GM19372 (cell line): Measurements from ENCODE around the gene POU4F3.

ENCODE experiments used
- ATAC-seq: cut with Tn5 transposase; IDR thresholded peaks from one replicate; pipeline ENCODE4 v1.9.1; 2021; ENCODE audit warnings: mild to moderate bottlenecking, low read depth, moderate library complexity; ENCODE audit not compliant: unreplicated experiment

The POU4F3 gene

GRCh38 chr5:146339715-146340259, 1.1 kb downstream of the POU4F3 start:
- no peak for ATAC-seq

- no peak for ATAC-seq
These were observed 1.8 kb downstream of the POU4F3 start for GRCh38 chr5:146340260-146341081.

DNA sequence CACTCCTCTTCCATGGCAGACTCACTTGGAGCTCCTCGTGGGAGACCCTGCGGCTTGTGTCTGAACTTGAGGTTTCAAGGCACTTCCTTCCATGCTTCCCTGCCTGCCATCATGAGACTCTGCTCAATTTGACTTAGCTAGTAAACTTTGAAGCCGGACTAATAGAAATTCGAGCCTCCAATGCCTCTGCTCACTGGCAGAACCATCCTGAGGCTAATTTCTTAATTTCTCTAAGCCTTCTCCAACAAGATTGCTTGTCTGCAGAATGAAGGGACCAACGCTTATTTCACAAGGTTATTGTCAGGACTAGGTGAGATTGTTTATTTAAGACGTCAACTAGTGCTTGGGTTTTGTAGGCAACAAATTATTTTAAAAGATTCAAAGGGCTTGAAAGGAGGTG, 3.2 kb downstream of the POU4F3 start:
- no peak for ATAC-seq

DNA sequence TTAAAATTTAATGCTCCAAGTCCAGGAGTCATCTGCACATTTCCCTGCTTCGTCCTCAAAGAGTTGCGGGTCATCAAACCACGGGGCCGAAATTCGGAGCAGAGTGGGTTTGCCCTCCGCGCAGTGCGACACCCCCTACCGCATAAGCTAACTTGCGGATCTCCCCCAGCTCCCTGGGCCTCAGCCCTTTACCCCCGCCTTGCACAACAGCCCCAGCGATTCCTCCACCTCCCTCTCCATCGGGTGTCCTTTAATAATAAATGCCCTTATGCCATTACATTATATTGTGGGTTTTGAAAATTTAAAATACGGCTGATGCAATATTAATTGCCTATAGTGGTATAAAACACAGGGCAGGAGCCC, 3.9 kb downstream of the POU4F3 start:
- no peak for ATAC-seq

GRCh38 chr5:146342882-146343865, 4.5 kb downstream of the POU4F3 start:
- ATAC-seq: no peak

DNA sequence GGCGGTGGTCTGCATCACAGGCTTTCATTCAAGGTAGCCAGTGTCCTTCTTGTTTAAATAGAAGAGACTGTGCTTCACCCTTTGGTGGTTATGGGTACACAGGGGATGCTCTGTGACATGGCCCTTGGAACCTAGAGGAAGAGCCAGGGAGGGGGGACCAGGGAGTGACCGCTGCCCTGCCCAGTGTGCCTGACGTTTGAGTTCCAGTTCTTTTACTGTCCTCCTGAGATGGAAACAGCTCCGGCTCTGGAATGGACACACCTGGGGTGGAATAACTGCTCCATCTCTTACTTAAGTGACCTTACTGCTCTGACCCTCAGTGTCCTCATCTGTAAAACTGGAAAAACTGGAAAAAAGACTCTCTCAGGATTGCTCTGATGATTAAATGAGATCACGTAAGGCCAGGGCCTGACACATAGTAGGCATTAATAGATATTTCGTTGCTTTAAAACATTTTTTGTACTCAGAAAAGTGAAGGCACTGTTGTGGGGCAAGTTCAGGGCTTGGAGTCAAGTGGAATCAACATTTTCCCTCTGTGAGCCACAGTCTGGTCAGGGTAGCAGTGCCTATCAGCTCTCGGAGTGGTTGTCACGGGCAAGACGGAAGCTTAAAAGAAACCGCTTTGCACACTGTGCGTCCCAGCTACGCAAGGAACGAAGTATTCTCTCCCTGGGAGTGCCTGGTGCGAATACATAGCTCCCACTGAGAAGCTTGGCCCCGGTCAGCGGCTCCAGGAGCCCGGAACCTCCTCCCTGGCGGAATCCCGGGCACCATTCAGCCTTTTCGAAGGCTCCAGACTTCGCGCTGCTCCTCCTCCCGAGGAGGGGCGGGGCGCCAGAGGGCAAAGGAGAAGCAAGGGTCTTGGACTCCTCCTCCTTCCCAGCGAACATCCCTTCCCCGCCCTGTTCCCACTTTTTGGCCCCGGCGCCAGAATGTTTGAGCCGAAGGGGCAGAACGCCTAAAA, 5.8 kb downstream of the POU4F3 start:
- no peak for ATAC-seq

DNA sequence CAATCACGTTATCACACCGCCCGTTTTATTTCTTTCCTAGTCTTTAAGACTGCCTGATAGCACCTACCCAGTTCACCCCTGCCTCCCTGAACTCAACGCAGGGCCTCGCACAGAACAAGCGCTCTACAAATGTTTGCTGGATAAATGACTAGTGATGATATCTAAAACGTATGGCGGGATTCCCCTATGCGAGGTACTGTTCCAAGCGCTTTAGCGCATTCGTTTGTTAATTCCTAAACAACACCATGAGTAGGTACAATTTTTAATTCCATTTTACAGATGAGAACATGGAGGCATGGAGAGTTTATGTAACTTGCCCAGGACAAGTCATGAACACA, 6.6 kb downstream of the POU4F3 start:
- no peak for ATAC-seq

DNA sequence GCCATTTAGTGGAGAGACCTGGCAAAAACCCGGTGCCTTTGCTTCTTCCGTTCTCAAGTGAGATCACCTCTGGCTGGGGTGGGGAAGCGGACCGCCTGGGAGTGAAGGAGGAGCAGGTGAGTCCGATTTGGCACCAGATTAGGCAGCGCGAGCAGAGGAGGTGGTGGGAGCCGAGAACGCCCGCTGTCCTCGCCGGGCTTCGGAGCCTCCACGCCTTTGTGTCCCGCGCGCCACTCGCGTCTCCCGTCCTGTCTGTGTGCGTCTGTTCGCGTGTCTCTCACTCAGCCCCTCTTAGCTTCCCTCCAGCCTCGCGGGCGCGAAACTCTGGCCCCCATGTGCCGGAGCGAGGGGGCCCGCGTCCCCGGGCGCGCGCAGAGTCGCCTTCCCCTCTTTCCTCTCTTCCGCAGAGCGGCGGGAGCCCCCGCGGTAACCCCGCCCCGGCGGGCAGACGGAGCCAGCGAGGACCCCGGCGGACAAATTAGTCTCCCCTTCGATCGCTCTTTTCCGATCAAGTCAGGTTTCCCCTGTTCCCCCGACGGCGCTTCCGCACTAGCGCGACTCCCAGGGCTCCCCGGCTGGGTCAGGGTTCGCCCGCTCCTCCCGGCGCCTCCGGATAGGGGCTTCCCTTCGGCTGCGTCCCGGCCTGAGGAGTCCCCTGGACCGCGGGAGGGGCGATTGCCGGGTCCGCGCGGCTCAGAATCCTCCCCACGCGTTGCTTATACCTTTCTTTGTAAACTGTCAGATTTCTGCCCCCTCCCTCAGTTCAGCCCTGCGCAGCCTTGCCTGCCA, 7.1 kb downstream of the POU4F3 start:
- ATAC-seq: no peak

DNA sequence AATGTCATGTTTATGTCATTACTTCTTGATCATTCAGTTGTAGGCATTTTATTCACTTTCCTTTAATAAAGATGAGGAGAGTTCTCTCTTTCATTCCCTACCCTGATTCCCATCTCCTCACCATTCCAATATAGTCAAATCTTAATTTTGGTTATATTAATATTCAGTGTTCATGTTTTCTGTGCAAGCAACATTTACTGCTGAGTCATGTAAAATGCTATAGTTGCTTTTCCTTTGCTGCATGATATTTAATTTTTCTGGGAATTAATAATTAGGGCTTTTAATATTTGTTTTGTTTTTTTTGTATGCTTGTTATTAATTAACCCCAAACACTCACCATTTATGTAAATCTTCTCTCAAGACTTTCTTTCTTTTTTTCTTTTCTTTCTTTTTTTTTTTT, 18.5 kb downstream of the POU4F3 start:
- no peak for ATAC-seq

GRCh38 chr5:146359836-146360235, 21.2 kb downstream of the POU4F3 start:
- no peak for ATAC-seq

DNA sequence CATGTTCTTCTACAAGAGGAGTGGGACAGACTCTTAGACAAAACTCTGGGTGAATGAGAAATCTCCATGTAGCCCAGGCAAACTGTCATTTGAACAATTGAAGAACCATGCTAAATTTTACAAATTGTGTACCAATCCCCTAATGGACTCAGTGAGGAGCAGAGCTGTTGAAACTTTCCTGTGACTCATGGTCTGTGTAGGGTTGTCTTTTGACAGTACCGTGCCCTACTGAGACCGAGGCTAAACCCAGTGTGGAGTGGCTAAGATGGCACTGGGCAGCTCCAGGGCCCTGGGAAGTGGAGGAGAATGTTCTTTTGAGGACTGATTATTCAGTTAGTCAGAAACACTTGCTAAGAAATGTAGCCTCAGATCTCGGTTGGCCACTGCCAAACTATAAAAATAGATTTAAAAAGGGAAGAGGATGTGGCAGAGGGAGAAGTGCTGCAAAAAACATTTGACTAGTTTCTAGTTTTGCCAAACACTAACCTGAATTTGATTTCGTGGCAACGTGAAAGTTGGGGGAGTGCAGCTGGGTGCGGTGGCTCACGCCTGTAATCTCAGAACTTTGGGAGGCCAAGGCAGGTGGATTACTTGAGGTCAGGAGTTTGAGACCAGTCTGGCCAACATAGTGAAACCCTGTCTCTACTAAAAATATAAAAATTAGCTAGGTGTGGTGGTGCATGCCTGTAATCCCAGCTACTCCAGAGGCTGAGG, 24.7 kb downstream of the POU4F3 start:
- no peak for ATAC-seq

- no peak for ATAC-seq
These were observed 27.0 kb downstream of the POU4F3 start for GRCh38 chr5:146365618-146366017.

- ATAC-seq: no peak
These were observed 28.3 kb downstream of the POU4F3 start for GRCh38 chr5:146366904-146367303.

- ATAC-seq: no peak
These were observed 29.5 kb downstream of the POU4F3 start for GRCh38 chr5:146368137-146368536.

- no peak for ATAC-seq
These were observed 31.1 kb downstream of the POU4F3 start for GRCh38 chr5:146369691-146370090.

- no peak for ATAC-seq
These were observed 38.2 kb downstream of the POU4F3 start for GRCh38 chr5:146376821-146377220.

GRCh38 chr5:146378986-146379385, 40.3 kb downstream of the POU4F3 start:
- ATAC-seq: no peak

DNA sequence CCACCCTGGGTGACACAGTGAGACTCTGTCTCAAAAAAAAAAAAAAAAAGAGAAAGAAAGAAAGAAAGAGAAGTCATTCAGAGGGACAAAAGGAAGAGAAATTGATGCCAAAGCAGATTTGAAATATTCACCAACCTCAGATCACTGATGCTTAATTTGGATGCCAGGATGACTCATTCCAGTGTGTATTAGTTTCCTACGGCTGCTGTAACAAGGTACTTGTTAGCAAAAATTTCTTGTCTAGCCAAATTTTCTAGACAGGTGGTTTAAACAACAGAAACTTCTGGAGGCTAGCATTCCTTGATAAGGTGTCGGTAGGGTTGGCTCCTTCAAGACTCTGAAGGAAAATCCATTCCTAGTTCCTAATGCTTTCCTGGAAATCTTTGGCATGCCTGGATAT, 42.1 kb downstream of the POU4F3 start:
- ATAC-seq: no peak

GRCh38 chr5:146388386-146388785, 49.7 kb downstream of the POU4F3 start:
- no peak for ATAC-seq
